Occipital lobe (tissue), 2 donors: ENCODE data around the gene SIPA1L3. TPM values are rescaled to one million over a fixed set of nuclear protein-coding genes. Genes with fewer than 3 reads are reported as not detected.
A peak's percentile ranks its signal among the peaks of the same experiment; 100 is the strongest.
"Not testable (repeated sequence)": the region's sequence is repeated elsewhere in the genome, so short reads cannot be mapped to it uniquely, and the experiment has no call there.

Experiments
- DNase-seq: peaks from one replicate; lab custom pipeline; 2025; lab: John Stamatoyannopoulos, UW
- total RNA-seq: library from RNA; depleted of rRNA; stranded (reverse); fragments of >200 nt; gene quantifications from one replicate; pipeline ENCODE4 v1.2.3, GENCODE V29; 2014

Gene SIPA1L3
- total RNA-seq, 1 donor from 2014 or later = 8.6 TPM

GRCh38 chr19:38210458-38210987 lies 303.5 kb downstream of the SIPA1L3 start:
- peak; percentile 81 for DNase-seq

GRCh38 chr19:38211151-38211591 lies 304.2 kb downstream of the SIPA1L3 start:
- no peak for DNase-seq

DNA sequence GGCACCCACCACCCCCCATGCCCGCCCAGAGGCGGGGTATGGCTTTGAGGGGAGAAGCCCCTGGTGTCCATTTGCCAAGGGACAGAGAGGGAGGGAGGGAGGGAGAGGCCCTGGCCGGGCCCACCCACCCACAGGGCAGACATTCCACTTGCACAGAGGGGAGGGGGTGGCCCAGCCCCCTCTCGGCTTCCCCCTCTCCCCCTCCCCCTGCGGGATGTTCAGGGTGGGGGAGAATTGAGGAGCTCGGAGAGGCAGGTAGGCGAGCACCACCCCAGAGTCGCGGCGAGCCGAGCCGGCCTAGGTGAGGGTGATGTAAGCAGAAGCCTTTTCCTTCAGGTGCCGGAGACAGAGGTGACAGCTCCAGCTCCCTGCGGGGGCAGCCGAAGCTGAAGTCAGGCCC lies 304.8 kb downstream of the SIPA1L3 start:
- DNase-seq = no peak

DNA sequence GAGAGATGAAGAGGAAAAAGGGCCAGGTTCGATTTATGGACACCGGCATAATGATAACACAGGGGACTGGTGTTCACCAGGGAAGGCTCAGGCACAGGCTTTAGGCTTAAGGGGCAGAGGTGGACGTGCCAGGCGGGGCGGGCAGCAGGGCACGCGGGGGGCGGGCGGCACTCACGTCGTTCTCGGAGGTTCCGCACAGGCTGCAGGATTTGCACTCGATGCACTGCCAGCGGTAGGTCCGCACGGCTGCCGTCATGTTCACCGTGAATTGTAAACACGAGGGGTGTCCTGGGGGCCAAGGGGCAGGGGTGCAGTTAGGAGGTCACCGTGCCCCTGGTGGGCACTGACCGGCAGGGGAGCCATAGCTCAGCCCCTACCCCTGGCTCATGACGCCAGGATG lies 306.5 kb downstream of the SIPA1L3 start:
- DNase-seq = no peak

DNA sequence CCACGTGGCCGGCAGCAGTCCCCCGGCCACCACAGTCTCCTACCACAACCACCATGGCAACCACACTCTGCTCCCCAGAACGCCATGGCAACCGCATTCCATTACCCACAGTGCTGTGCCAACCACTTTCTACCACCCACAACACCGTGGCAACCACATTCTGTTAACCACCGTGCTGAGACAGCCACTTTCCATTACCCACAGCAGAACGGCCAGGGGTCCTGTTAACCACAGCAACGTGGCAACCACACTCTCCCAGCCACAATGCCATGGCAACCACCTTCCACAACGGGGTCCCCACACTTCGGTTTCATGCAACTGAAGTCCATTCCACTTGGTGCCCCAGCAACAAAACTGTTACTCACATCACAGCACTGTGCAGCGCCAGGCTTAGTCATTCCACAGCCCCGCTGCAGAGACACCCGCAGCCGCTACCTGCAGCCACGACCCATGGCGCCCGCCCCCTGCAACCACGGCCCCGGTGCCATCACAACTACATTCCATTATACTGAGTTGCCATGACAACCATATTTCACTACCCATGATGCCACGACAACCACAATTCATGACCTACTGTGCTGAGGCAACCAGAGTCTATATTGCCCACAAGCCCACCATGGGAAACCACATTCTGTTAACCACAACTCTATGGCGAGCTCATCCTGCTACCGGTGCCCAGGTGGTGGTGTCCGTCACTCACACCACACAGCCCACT lies 307.1 kb downstream of the SIPA1L3 start:
- DNase-seq = peak; percentile 68

GRCh38 chr19:38216785-38217641 lies 310.0 kb downstream of the SIPA1L3 start:
- no peak for DNase-seq

DNA sequence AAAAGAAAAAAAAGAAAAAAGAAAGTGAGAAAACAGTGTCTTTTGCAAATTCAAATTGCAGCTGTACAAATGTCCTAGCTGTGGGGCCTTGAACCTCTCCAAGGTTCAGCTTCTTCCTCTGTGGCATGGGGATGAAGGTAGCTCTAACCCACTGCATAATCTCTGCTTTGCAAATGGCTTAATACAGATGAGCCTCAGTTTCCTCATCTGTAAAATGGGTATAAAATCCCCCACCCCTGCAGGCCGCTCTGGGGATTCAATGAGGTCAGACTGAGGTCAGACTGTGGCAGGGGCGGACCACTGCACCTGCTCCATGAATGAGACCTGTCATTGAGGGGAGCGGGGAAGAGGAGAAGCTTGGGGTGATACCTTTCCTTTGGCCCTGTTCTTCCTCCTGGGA lies 311.2 kb downstream of the SIPA1L3 start:
- no peak for DNase-seq

DNA sequence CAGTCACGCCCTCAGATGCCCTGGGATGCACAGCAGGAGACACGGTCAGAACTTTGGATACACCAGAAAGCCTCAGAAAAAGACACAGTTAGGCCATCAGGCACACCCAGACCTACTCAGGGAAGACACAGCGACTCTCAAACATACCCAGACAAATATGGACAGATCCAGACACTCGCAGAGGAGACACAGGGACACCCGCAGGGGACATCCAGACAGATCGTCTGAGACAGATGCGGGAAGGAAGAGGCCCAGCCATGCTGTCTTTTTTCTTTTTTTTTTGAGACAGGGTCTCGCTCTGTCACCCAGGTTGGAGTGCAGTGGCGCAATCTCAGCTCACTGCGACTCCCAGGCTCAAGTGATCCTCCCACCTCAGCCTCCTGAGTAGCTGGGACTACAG lies 312.2 kb downstream of the SIPA1L3 start:
- no peak for DNase-seq

- DNase-seq = no peak
These were observed 314.4 kb downstream of the SIPA1L3 start for GRCh38 chr19:38221421-38221820.

DNA sequence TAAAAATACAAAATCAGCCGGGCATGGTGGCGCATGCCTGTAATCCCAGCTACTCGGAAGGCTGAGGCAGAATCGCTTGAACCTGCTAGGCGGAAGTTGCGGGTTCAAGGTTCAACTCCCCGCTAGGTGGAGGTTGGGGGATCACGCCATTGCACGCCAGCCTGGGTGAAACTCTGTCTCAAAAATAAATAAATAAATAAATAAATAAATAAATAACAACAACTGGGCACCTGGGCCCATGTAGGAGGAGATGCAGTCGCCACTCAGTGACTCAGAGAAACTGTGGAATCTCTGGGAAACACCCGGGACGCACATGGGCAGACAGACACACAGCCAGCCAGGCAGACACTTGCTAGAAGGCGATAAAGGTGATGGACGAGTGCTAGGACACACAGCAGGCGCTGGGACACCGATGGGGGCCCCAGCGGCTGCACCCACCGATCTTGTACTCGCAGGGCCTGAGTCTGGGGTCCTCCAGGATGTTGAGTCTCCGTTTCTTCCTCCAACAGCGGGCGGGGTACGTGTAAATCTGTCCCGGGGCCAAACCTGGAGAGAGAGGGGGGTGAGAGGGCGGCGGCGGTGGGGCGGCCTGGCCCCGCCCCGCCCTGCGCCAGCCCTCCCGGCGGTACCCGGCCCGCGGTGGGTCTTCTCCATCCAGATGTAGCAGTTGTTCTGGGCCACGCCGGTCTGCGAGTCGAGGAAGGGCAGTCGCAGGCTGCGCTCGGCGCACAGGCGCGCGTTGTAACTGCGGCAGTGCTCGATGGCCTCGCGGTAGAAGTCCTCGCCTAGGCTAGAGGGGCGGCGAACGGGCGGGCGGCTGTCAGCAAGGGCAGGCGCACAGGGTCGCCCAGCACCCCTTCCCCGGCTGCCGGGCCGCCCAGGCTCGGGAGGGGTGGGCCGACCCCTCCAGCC lies 315.2 kb downstream of the SIPA1L3 start:
- no peak for DNase-seq

DNA sequence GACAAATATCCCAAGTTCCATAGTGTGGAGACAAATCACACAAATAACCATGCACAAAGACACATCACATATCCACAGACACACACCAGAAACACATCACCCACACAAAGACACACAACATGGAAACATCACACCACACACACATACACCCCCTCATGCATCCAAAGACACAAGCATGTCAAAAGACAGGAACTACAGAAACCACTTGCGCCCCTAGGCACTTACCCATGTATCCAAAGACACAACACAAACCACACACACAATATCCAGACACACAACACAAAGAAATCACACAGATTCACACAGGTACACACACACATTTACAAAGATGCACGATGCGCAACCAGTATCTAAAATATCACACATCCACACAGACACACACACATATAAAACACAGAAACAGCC lies 316.1 kb downstream of the SIPA1L3 start:
- no peak for DNase-seq

GRCh38 chr19:38223617-38224013 lies 316.6 kb downstream of the SIPA1L3 start:
- no peak for DNase-seq

GRCh38 chr19:38224014-38224862 lies 317.2 kb downstream of the SIPA1L3 start, which contains the start of gene DPF1:
TSS of gene DPF1 (minus strand) at chr19:38224222. CDS start at chr19:38224142, 80 bp downstream.
- DNase-seq = peak; percentile 76

DNA sequence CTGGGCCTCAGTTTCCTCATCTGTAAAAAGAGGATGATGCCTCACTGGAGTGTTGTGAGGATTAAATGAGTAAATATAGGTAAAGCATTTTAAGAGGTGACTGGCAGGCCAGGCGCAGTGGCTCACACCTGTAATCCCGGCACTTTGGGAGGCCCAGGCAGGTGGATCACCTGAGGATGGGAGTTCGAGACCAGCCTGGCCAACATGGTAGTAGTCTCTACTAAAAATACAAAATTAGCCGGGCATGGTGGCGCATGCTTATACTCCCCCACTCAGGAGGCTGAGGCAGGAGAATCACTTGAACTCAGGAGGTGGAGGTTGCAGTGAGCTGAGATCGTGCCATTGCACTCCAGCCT lies 317.8 kb downstream of the SIPA1L3 start:
- not testable (repeated sequence) for DNase-seq

GRCh38 chr19:38227287-38228004 lies 320.4 kb downstream of the SIPA1L3 start:
- no peak for DNase-seq

DNA sequence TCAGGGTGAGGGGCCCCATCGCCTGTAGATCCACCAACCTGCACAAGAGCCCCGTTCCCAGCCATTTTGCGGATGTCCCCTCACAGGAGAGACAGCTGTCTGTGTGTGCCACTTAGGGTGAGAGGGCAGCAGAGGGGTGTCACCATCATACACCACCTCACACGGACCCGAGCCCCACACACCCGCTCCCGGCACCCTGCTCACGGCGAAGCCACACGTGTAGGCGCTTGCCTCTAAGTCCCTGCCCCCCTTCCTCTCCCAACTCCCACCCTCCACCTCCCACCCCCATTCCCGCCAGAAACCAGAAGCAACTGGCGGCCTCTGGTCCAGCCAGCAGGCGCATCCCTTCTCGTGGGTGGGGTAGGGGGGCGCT lies 321.0 kb downstream of the SIPA1L3 start:
- no peak for DNase-seq

GRCh38 chr19:38228491-38229439 lies 321.8 kb downstream of the SIPA1L3 start:
- peak; percentile 49 for DNase-seq

DNA sequence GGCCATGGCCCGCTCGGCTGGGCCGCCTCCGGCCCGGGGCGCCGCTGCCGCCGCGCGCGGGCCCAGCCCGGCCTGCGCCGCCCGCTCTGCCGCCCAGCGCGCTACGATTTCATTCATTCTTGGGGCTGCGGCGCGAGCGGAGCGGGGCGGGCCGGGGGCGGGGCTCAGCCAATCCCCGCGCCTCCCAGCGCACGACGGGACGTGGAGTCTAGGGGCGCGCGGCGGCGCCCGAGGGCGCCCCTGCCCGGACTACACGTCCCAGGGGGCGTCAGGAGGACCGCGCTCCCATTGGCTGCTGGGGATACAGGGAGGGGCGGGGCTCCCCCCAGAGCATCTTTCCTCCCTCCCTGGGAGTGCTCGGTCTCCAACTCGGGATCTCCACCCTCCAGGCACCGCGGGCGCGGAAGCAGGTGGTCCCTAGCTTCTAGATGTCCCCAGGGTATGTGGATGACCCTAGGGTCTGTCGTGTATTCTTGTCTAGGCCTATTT lies 322.6 kb downstream of the SIPA1L3 start:
- peak; percentile 95 for DNase-seq
